Ascending aorta (tissue), 2 donors: ENCODE results near the gene TAF1C. TPM values are rescaled to one million over a fixed set of nuclear protein-coding genes. Genes with fewer than 3 reads are reported as not detected.

Source experiments
- DNase-seq, 2 donors: peaks; one replicate each; pipeline ENCODE4 v3.0.0-alpha.2; 2019; ENCODE audit warnings: low spot score in 2 of 2
- H3K27ac ChIP-seq, 2 donors: fragments of 200-600 bp; sonication (generic); one replicate each; pipeline ENCODE4 v1.5.1; 2016 to 2017; ENCODE audit warnings: mild to moderate bottlenecking in 1 of 2
- H3K27me3 ChIP-seq: fragments of 200-600 bp; sonication (generic); one replicate; pipeline ENCODE4 v1.5.1; 2017
- H3K36me3 ChIP-seq, 2 donors: fragments of 200-600 bp; sonication (generic); one replicate each; pipeline ENCODE4 v1.5.1; 2016
- H3K4me1 ChIP-seq, 2 donors: fragments of 200-600 bp; sonication (generic); one replicate each; pipeline ENCODE4 v1.5.1; 2016 to 2017; ENCODE audit warnings: mild to moderate bottlenecking in 1 of 2
- H3K4me3 ChIP-seq, 2 donors: fragments of 200-600 bp; sonication (generic); one replicate each; pipeline ENCODE4 v1.5.1; 2016 to 2017; ENCODE audit warnings: mild to moderate bottlenecking in 1 of 2
- H3K9me3 ChIP-seq, 2 donors: fragments of 200-600 bp; sonication (generic); one replicate each; pipeline ENCODE4 v1.5.1; 2016
- intact Hi-C: fragments of 100-400 bp; cut with DNase I; formaldehyde crosslinking; loops from one replicate; pipeline ENCODE4 v1.15.1; 2023
- total RNA-seq: library from RNA; depleted of rRNA; stranded (reverse); fragments of >200 nt; gene quantifications from one replicate; pipeline ENCODE4 v1.1.0, GENCODE V29; 2016
- TF ChIP-seq, protein P1 (sequence below), 3 experiments: fragments of 200-600 bp in 2 of 3; fragments of 450-650 bp in 1 of 3; sonication (generic) in 2 of 3; IDR thresholded peaks; one replicate each; pipeline ENCODE4 v1.5.1; 2016 to 2019; ENCODE audit warnings: antibody characterized with exemption in 3 of 3, mild to moderate bottlenecking in 1 of 3, moderate library complexity in 1 of 3

Gene TAF1C
- total RNA-seq, 1 donor from 2014 or later: 151 TPM

DNA sequence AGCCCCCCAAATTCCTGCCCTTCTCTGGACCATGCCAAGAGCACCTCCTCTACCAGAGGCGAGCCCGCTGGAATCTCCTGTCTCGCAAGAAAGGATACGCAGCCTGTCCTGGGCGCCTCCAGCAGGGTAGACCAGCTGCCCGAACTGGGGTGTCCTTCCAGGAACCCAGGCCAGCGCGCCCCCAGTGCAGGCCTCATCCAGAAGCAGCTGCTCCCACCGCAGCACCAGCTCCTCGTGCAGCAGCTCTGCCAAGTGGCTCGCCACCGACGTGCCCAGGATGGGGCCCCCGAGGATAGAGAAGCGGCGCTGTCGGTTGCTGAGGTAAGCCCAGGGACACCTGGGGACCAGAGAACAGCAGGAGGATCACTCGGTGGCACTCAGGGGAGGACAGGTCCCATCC is 4.8 kb downstream of the TAF1C start:
- intact Hi-C loops: loop anchor here (10.0 kb wide), 1 partner anchor 257 kb away; no protein-coding TSS in a partner anchor
- H3K4me1 ChIP-seq: peaks cover 6 to 19% of the 10 kb centered on the region in 2 donors
- no peak for DNase-seq
- H3K4me3 ChIP-seq: no peak overlapping the region
- H3K27ac ChIP-seq: no peak overlapping the region
- H3K9me3 ChIP-seq: no peaks in the 10 kb centered on the region
- peaks cover 60 to 65% of the 10 kb centered on the region in 2 donors for H3K36me3 ChIP-seq
- H3K27me3 ChIP-seq: no peaks in the 10 kb centered on the region
- TF ChIP-seq, protein P1, sequence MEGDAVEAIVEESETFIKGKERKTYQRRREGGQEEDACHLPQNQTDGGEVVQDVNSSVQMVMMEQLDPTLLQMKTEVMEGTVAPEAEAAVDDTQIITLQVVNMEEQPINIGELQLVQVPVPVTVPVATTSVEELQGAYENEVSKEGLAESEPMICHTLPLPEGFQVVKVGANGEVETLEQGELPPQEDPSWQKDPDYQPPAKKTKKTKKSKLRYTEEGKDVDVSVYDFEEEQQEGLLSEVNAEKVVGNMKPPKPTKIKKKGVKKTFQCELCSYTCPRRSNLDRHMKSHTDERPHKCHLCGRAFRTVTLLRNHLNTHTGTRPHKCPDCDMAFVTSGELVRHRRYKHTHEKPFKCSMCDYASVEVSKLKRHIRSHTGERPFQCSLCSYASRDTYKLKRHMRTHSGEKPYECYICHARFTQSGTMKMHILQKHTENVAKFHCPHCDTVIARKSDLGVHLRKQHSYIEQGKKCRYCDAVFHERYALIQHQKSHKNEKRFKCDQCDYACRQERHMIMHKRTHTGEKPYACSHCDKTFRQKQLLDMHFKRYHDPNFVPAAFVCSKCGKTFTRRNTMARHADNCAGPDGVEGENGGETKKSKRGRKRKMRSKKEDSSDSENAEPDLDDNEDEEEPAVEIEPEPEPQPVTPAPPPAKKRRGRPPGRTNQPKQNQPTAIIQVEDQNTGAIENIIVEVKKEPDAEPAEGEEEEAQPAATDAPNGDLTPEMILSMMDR (IDR thresholded peaks at IDR 0.05): no peak

DNA sequence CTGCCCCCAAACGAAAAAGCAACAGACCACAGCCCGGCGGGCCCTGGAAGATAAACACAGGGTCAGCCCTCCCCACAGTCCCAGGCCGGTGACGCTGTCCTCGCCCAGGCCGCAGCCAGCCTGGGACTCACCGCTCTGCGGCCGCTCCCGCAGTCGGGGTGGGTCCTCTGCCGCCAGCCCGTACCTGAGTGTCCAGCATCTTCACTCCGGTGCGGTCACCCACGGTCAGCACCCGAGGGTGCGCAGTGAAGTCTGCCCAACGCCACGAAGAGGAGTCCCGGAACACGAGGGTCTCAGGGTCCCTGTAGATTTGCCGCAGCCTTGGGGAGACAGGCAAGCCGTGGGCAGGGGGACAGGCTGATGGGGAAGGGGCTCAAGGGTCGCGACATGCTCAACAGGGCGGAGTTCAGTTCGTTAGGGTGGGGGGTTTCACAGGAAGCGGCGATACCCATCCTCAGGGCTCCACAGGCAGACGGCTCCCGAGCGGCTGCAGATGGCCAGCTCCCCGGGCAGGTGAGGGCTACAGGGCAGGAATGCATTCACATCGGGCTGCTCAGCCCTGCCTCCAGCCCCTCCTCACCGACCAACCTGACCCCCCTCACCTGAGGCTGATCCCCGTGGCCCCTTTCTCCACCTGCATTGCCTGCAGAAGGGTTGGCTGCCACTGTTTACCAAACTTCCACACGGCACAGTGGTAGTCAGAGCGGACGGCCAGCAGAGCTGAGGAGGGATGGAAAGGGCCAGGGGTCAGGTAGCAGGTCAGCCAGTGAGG is 5.5 kb downstream of the TAF1C start:
- Histone ChIP-seq H3K36me3 (peaks cover 60 to 65% of the 10 kb centered on the region in 2 donors), H3K27me3 (no peaks in the 10 kb centered on the region), H3K4me1 (peaks cover 11 to 27% of the 10 kb centered on the region in 2 donors), H3K9me3 (no peaks in the 10 kb centered on the region), H3K27ac (no peak overlapping the region), H3K4me3 (no peak overlapping the region)
- DNase-seq: no peak
- intact Hi-C loops: loop anchor here (10.0 kb wide), 1 partner anchor 257 kb away; no protein-coding TSS in a partner anchor
- TF ChIP-seq, protein P1 (IDR thresholded peaks at IDR 0.05): no peak

DNA sequence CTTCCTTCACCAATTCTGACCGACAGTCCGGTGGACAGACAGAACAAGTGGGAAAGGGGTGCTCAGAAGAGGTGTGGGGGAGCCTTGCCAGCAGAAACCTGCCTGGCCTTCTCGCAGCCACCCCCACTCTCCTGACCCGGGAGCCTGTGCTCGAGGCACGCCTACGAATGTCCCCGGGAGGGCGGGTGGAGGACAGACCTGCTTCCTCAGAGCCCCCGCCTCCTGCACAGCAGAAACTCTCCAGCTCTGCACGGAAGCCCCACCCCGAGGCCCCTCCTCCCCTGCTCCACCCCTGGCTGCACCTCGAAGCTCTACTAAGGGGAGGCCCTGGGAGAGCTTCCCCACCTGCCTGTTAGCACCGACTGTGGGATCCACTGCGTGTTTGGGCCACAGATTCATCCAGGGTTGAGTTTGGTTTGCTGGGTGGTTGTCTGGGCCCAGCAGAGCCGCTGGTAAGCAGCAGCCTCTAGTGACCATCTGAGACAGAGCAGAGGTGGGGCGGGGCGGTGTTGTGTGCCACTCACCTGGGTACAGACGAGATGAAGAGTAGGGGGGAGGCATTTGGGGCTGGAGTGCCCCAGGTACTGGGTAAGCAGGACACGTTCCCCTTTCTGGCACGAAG is 6.2 kb downstream of the TAF1C start:
- TF ChIP-seq, protein P1 (IDR thresholded peaks at IDR 0.05): no peak
- Histone ChIP-seq H3K4me1 (peaks cover 6 to 26% of the 10 kb centered on the region in 2 donors), H3K4me3 (no peak overlapping the region), H3K36me3 (peaks cover 60 to 65% of the 10 kb centered on the region in 2 donors), H3K27ac (no peak overlapping the region), H3K9me3 (no peaks in the 10 kb centered on the region), H3K27me3 (no peaks in the 10 kb centered on the region)
- intact Hi-C loops: loop anchor here (10.0 kb wide), 1 partner anchor 256 kb away; no protein-coding TSS in a partner anchor
- no peak for DNase-seq

DNA sequence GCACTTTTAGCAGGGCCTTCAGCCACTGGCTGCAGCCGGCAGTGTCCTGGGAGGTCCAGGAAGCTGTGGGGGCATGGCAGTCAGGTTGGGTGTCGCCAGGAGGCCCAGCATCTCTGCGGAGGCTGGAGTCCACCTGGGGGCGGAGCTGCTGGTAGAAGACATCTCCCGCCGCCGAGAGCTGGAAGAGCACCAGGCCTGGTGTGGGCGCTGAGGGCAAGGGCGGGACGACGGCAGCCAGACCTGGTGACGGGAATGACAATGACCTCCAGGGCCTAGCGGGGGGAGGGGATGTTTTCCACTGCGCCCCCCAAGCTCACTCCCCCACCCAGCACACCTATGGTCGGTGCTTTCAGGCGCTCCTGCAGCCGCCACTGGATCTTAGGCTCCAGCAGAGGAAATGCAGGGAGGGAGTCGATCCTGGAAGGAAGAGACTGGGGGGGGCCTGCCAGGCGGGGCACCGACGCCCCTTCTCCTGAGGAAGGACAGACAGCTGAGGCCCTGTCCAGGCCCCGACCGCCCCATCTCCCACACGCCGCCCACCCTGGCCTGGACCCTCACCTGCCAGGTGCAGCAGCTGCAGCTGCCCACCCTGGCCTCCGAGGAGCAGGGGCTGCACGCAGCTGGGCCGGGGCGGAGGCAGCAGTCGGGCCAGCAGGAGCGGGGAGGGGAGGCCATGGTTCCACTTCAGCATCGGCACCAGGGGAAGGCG is 7.1 kb downstream of the TAF1C start:
- TF ChIP-seq, protein P1 (IDR thresholded peaks at IDR 0.05): no peak
- H3K27me3 ChIP-seq: no peaks in the 10 kb centered on the region
- peaks cover 6 to 21% of the 10 kb centered on the region in 2 donors for H3K4me1 ChIP-seq
- no peaks in the 10 kb centered on the region for H3K9me3 ChIP-seq
- DNase-seq: no peak
- H3K4me3 ChIP-seq: no peak overlapping the region
- peaks cover 60 to 65% of the 10 kb centered on the region in 2 donors for H3K36me3 ChIP-seq
- intact Hi-C loops: loop anchor here (5.0 to 10.0 kb wide), 2 partner anchors 227 to 255 kb away; partner anchors contain the start of gene OSGIN1
- H3K27ac ChIP-seq: no peak overlapping the region

DNA sequence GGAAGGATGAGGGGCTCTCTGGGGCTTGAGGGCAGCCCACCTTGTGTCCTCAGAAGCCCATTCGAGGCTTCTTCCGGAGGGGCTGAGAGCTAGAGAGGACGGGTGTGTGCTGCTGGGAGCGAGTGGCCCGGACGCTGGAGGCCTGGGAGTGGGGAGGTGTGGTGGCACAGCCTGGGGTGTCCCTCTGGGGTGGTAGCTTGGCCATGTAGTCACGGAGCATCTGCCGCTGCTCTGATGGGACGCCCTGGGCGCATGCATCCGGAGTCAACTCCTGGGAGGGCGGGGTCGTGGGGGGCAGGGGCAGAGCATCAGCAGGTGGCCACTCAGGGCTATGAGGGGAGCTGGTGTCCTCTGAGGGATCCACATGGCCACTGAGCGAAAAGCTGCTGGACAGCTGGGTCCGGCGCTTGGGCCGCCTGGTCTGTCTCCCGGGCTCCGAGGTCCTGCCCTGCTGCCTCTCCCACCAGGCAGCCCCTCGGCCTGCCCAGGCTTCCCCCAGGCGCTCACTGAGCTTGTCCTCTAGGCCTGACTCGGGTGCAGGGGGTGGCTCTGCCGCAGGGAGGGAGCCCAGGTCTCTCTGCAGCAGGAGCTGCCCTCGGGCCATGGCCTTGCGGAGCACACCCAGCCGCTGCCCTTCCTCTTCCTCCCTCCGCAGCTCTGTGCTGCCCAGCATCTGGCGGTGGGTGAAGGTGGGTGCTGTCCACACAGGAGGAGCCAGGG is 7.8 kb downstream of the TAF1C start:
- TF ChIP-seq, protein P1 (IDR thresholded peaks at IDR 0.05): no peak
- intact Hi-C loops: loop anchor here (5.0 kb wide), 1 partner anchor 227 kb away; the partner anchor contains the start of gene OSGIN1
- H3K36me3 ChIP-seq: peaks cover 53 to 58% of the 10 kb centered on the region in 2 donors
- peaks cover 6 to 21% of the 10 kb centered on the region in 2 donors for H3K4me1 ChIP-seq
- H3K4me3 ChIP-seq: no peak overlapping the region
- DNase-seq: no peak
- no peaks in the 10 kb centered on the region for H3K27me3 ChIP-seq
- no peaks in the 10 kb centered on the region for H3K9me3 ChIP-seq
- no peak overlapping the region for H3K27ac ChIP-seq
